IPS-11a (cell line): Measurements from ENCODE around the gene SLC6A8.
"Not testable (repeated sequence)": the region's sequence is repeated elsewhere in the genome, so short reads cannot be mapped to it uniquely, and the experiment has no call there.

Source experiments
- H3K4me3 ChIP-seq: one replicate; pipeline ENCODE4 v1.5.1; 2013; ENCODE audit warnings: low read depth, low read length, control low read depth

The SLC6A8 gene

DNA sequence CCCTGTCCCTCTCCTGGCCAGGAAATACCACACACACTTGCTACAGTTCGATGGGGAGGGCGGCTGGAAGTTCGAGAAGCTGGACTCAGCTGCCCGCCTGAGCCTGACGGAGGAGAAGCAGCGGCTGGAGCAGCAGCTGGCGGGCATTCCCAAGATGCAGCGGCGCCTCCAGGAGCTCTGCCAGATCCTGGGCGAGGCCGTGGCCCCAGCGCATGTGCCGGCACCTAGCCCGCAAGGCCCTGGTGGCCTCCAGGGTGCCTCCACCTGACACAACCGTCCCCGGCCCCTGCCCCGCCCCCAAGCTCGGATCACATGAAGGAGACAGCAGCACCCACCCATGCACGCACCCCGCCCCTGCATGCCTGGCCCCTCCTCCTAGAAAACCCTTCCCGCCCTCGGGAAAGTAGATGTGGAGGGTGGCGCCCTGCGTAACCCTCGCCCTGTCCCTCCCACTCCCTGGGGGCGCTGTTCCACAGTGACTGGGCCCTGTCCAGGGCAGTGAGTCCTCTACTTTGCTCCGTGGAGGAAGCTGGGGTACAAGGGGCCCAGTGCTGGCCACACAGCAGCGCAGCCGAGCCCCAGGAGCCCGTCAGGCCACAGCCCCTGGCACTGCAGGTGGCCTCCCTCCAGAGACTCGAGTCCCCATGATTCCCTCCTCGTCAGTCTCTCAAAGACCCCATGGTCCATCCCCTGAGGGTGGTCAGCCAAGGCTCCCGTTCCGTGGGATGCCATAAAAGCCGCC, 55.9 kb downstream of the SLC6A8 start:
- H3K4me3 ChIP-seq: peak overlapping the region; percentile 17

DNA sequence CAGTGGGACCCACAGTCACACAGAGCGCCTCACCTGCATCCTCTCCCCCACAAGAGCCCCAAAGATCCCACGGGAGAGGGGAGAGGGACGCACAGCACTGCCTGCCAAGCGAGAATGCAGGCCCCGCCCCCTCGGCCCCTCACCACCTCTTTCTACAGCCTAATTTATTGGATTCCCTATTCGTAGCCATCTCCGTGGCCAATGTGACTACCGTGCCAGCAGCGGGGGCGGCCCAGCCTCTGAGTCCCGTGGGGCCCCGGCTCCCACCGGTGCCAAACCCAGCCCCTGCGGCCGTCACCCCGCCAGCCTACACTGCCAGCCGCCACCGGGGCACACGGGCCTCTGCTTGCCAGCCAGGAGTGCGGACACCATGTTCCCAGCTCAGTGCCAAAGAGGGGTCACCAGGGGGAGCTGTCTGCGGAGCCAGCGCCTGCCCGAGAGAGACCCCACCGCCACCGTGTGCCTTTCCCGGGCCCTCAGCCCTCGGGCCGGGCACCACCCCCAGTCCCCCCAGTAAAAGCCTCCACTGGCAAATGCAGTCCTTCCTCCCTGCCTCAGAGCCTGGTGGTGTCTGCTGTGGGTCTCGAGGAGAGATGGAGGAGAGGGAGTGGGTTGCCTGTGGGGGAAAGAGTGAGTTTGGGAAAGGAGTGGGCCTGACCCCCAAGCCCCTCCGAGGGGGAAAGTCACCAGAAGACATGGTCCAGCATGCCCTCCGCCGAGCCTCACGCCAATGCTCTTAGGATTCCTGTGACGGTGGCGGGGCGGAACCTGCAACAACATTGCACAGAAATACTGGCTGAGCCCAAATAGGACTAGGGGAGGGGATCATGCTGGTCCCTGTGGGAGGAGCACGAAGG, 56.7 kb downstream of the SLC6A8 start:
- peak overlapping the region; percentile 17 for H3K4me3 ChIP-seq

DNA sequence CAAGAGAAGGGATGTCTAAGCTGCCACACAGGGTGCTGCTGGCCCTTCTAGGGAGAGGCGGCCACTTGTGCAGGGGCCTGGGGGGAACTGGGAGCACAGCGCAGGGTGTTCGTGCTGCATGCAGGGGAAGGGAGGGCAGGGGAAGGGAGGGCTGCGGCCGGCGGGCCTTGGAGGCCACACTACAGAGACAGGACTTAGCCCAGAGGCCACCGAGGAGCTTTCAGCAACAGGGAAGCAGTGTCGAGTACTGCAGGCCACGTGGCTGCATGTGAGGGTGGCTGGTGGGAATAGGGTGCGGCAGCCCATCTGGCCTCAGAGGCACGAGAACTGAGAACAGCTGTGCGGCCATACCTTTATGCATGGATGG, 57.3 kb downstream of the SLC6A8 start:
- H3K4me3 ChIP-seq: not testable (repeated sequence)
